HepG2 (cell line): ENCODE results near the gene TMEM225B. TPM values are rescaled to one million over a fixed set of nuclear protein-coding genes. Genes with fewer than 3 reads are reported as not detected.

Experiments
- DMAP1 ChIP-seq: IDR thresholded peaks from 2 replicates; pipeline ENCODE4 v1.6.1; 2016
- ETS1 ChIP-seq: sonication (generic); formaldehyde crosslinking; IDR thresholded peaks from 2 replicates; pipeline ENCODE4 v1.4.0; 2020; ENCODE audit warnings: missing genetic modification reagents
- HOXD1 ChIP-seq: sonication (generic); formaldehyde crosslinking; IDR thresholded peaks from 2 replicates; pipeline ENCODE4 v1.5.0; 2020; ENCODE audit warnings: missing genetic modification reagents
- MEF2D ChIP-seq: sonication (generic); formaldehyde crosslinking; IDR thresholded peaks from 2 replicates; pipeline ENCODE4 v1.5.1; 2020; ENCODE audit warnings: mild to moderate bottlenecking, missing genetic modification reagents
- REXO4 ChIP-seq: sonication (generic); formaldehyde crosslinking; IDR thresholded peaks from 2 replicates; pipeline ENCODE4 v1.8.0; 2022; ENCODE audit warnings: missing genetic modification reagents, mild to moderate bottlenecking, borderline replicate concordance
- SALL1 ChIP-seq: sonication (generic); formaldehyde crosslinking; IDR thresholded peaks from 2 replicates; pipeline ENCODE4 v1.8.0; 2022; ENCODE audit warnings: mild to moderate bottlenecking, missing genetic modification reagents
- SIX4 ChIP-seq: sonication (generic); formaldehyde crosslinking; IDR thresholded peaks from 2 replicates; pipeline ENCODE4 v1.4.0; 2020; ENCODE audit warnings: missing genetic modification reagents
- ZFAT ChIP-seq: sonication (generic); formaldehyde crosslinking; conservative IDR thresholded peaks from 2 replicates; pipeline ENCODE4 v1.8.1; 2023; ENCODE audit warnings: missing genetic modification reagents, inconsistent platforms
- ZFX ChIP-seq: sonication (generic); formaldehyde crosslinking; IDR thresholded peaks from 2 replicates; pipeline ENCODE4 v1.4.0; 2020; ENCODE audit warnings: mild to moderate bottlenecking, low read depth, missing genetic modification reagents, moderate library complexity
- ZKSCAN8 ChIP-seq: IDR thresholded peaks from 2 replicates; pipeline ENCODE4 v1.6.1; 2016; ENCODE audit warnings: borderline replicate concordance, missing genetic modification reagents, missing compliant biosample characterization
- ZNF12 ChIP-seq: sonication (generic); formaldehyde crosslinking; IDR thresholded peaks from 2 replicates; pipeline ENCODE4 v1.5.0; 2020; ENCODE audit warnings: missing genetic modification reagents
- ZNF275 ChIP-seq: sonication (generic); formaldehyde crosslinking; IDR thresholded peaks from 2 replicates; pipeline ENCODE4 v1.8.0; 2022; ENCODE audit warnings: missing genetic modification reagents, mild to moderate bottlenecking, inconsistent platforms, borderline replicate concordance
- ZNF446 ChIP-seq: sonication (generic); formaldehyde crosslinking; IDR thresholded peaks from 2 replicates; pipeline ENCODE4 v1.5.0; 2020; ENCODE audit warnings: mild to moderate bottlenecking, missing genetic modification reagents
- ZSCAN22 ChIP-seq: sonication (generic); formaldehyde crosslinking; IDR thresholded peaks from 2 replicates; pipeline ENCODE4 v1.4.0; 2020; ENCODE audit warnings: mild to moderate bottlenecking, missing genetic modification reagents
- ZSCAN31 ChIP-seq: sonication (generic); formaldehyde crosslinking; IDR thresholded peaks from 2 replicates; pipeline ENCODE4 v1.5.0; 2020; ENCODE audit warnings: low read depth, mild to moderate bottlenecking, missing genetic modification reagents
- polyA plus RNA-seq, 8 experiments: library from polyadenylated mRNA; depleted of rRNA in 3 of 8; stranded (reverse) in 7 of 8; unstranded in 1 of 8; fragments of >200 nt; fragmentation: Illumina TruSeq in 4 of 8; extraction: Trizol in 4 of 8; gene quantifications; 2 replicates each; pipeline versions ENCODE4 v1.2.1 to v1.2.3, GENCODE V29; 2011 to 2016; ENCODE audit warnings: low read depth in 4 of 8, missing spikeins in 1 of 8, mixed read lengths in 1 of 8; ENCODE audit not compliant: insufficient read depth in 1 of 8
- total RNA-seq, 5 experiments: library from RNA; depleted of rRNA; stranded (reverse); fragments of >200 nt; fragmentation: Illumina TruSeq; extraction: Trizol; gene quantifications; 2 replicates each; pipeline ENCODE4 v1.2.3, GENCODE V29; 2016; ENCODE audit warnings: low read depth in 1 of 5
- TF ChIP-seq, protein P1 (sequence below): sonication (generic); formaldehyde crosslinking; IDR thresholded peaks from 2 replicates; pipeline ENCODE4 v1.4.0; 2020; ENCODE audit warnings: mild to moderate bottlenecking, missing genetic modification reagents, borderline replicate concordance
- TF ChIP-seq, protein P2 (sequence below): sonication (generic); formaldehyde crosslinking; IDR thresholded peaks from 2 replicates; pipeline ENCODE4 v1.5.0; 2020; ENCODE audit warnings: mild to moderate bottlenecking, missing genetic modification reagents, moderate library complexity
- TF ChIP-seq, protein P3 (sequence below): IDR thresholded peaks from 2 replicates; pipeline ENCODE4 v1.6.1; 2012; ENCODE audit warnings: low read depth, low read length, improper control_type of control experiment

TMEM225B gene
- total and polyA plus RNA-seq, 2 of the 13 experiments (the other 11 are each of a cell fraction or from before 2014, with no cell fraction given) = 0.78 to 0.95 TPM

- TF ChIP-seq ZNF446 (CRISPR knock-in tag) (peak; percentile 33; the same call in 1 of the 2 replicates), REXO4 (CRISPR knock-in tag) (no peak), ETS1 (CRISPR knock-in tag) (no peak), DMAP1 (CRISPR knock-in tag) (peak; percentile 77; the same call in 1 of the 2 replicates), ZNF275 (CRISPR knock-in tag) (no peak), SIX4 (CRISPR knock-in tag) (no peak), SALL1 (CRISPR knock-in tag) (peak; percentile 52), ZKSCAN8 (0 out of 2 replicates have a peak, but pooled peaks have one; percentile 2), MEF2D (CRISPR knock-in tag) (peak; percentile 69; the same call in 1 of the 2 replicates), ZNF12 (CRISPR knock-in tag) (no peak), ZFAT (CRISPR knock-in tag) (no peak), ZFX (CRISPR knock-in tag) (peak; percentile 97), ZSCAN31 (CRISPR knock-in tag) (peak; percentile 88), ZSCAN22 (no peak), HOXD1 (CRISPR knock-in tag) (no peak)
- TF ChIP-seq, protein P1, sequence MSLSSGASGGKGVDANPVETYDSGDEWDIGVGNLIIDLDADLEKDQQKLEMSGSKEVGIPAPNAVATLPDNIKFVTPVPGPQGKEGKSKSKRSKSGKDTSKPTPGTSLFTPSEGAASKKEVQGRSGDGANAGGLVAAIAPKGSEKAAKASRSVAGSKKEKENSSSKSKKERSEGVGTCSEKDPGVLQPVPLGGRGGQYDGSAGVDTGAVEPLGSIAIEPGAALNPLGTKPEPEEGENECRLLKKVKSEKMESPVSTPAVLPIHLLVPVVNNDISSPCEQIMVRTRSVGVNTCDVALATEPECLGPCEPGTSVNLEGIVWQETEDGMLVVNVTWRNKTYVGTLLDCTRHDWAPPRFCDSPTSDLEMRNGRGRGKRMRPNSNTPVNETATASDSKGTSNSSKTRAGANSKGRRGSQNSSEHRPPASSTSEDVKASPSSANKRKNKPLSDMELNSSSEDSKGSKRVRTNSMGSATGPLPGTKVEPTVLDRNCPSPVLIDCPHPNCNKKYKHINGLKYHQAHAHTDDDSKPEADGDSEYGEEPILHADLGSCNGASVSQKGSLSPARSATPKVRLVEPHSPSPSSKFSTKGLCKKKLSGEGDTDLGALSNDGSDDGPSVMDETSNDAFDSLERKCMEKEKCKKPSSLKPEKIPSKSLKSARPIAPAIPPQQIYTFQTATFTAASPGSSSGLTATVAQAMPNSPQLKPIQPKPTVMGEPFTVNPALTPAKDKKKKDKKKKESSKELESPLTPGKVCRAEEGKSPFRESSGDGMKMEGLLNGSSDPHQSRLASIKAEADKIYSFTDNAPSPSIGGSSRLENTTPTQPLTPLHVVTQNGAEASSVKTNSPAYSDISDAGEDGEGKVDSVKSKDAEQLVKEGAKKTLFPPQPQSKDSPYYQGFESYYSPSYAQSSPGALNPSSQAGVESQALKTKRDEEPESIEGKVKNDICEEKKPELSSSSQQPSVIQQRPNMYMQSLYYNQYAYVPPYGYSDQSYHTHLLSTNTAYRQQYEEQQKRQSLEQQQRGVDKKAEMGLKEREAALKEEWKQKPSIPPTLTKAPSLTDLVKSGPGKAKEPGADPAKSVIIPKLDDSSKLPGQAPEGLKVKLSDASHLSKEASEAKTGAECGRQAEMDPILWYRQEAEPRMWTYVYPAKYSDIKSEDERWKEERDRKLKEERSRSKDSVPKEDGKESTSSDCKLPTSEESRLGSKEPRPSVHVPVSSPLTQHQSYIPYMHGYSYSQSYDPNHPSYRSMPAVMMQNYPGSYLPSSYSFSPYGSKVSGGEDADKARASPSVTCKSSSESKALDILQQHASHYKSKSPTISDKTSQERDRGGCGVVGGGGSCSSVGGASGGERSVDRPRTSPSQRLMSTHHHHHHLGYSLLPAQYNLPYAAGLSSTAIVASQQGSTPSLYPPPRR (CRISPR knock-in tag) = no peak; the same call in 1 of the 2 replicates
- TF ChIP-seq, protein P2, sequence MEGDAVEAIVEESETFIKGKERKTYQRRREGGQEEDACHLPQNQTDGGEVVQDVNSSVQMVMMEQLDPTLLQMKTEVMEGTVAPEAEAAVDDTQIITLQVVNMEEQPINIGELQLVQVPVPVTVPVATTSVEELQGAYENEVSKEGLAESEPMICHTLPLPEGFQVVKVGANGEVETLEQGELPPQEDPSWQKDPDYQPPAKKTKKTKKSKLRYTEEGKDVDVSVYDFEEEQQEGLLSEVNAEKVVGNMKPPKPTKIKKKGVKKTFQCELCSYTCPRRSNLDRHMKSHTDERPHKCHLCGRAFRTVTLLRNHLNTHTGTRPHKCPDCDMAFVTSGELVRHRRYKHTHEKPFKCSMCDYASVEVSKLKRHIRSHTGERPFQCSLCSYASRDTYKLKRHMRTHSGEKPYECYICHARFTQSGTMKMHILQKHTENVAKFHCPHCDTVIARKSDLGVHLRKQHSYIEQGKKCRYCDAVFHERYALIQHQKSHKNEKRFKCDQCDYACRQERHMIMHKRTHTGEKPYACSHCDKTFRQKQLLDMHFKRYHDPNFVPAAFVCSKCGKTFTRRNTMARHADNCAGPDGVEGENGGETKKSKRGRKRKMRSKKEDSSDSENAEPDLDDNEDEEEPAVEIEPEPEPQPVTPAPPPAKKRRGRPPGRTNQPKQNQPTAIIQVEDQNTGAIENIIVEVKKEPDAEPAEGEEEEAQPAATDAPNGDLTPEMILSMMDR = no peak
- TF ChIP-seq, protein P3, sequence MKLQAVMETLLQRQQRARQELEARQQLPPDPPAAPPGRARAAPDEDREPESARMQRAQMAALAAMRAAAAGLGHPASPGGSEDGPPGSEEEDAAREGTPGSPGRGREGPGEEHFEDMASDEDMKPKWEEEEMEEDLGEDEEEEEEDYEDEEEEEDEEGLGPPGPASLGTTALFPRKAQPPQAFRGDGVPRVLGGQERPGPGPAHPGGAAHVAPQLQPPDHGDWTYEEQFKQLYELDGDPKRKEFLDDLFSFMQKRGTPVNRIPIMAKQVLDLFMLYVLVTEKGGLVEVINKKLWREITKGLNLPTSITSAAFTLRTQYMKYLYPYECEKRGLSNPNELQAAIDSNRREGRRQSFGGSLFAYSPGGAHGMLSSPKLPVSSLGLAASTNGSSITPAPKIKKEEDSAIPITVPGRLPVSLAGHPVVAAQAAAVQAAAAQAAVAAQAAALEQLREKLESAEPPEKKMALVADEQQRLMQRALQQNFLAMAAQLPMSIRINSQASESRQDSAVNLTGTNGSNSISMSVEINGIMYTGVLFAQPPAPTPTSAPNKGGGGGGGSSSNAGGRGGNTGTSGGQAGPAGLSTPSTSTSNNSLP = no peak
Measured at GRCh38 chr7:99558306-99559174, 39.5 kb upstream of the TMEM225B start, which contains the start of gene ZNF655 (continued).
